HG03135 (cell line): ENCODE results near the gene PSME3.
"Not testable (repeated sequence)": the region's sequence is repeated elsewhere in the genome, so short reads cannot be mapped to it uniquely, and the experiment has no call there.

Source experiments
- ATAC-seq: cut with Tn5 transposase; IDR thresholded peaks from one replicate; pipeline ENCODE4 v1.9.1; 2021; ENCODE audit warnings: mild to moderate bottlenecking, moderate library complexity; ENCODE audit not compliant: unreplicated experiment

Gene PSME3

DNA sequence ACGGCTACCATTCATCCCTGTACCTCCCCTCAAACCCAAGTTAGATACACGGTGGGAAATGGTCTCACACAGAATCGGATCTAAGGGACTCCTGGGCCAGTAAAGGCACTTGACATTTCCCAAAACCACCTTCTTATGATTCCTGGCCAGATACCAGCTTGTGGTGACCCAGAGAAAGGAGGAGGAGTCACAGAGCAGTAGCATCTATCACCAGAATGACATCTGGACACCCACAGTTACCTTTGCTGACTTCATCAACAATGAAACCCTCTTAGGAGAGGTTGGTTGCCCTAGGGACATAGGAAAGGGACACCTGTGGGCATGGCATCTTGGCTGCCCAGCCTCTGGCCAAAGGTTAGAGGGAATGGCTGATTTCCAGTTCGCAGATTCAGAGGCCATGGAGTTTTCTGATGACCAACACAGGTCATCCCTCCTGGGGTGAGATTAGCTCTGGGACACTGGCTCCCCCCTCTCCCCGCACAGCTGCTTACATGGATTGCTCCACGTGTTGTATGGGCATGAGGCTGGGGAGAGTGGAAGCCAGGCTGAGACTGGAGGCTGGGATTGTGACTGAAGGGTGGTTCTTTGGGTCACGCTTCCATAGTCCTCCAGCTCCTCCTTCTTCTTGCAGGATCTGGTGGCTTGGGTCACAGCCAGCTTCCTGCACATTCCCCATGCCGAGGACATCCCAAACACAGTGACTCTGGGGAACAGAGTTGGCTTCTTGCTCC, 16.4 kb downstream of the PSME3 start:
- ATAC-seq = no peak

DNA sequence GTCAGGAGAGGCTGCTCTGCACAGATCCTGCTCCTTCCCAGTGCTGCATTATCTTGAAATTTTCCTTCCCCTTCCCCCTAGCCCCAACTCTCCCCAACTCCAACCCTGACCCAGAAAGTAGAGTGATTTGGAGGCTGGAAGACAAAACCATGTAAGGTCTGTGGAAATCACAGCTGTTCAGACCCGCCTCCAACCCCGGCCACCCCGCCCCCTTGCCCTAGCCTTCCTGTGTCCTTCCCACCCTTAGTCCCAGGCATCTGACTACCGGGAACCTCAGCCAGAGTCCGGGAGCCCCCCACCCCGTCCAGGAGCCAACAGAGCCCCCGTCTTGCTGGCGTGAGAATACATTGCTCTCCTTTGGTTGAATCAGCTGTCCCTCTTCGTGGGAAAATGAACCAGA, 17.8 kb downstream of the PSME3 start, which contains the start of gene AOC3:
Gene AOC3 (plus strand): TSS at position 246 of the 400 bp plus-strand sequence. CDS start 145 bp downstream, at position 391.
- ATAC-seq = no peak

DNA sequence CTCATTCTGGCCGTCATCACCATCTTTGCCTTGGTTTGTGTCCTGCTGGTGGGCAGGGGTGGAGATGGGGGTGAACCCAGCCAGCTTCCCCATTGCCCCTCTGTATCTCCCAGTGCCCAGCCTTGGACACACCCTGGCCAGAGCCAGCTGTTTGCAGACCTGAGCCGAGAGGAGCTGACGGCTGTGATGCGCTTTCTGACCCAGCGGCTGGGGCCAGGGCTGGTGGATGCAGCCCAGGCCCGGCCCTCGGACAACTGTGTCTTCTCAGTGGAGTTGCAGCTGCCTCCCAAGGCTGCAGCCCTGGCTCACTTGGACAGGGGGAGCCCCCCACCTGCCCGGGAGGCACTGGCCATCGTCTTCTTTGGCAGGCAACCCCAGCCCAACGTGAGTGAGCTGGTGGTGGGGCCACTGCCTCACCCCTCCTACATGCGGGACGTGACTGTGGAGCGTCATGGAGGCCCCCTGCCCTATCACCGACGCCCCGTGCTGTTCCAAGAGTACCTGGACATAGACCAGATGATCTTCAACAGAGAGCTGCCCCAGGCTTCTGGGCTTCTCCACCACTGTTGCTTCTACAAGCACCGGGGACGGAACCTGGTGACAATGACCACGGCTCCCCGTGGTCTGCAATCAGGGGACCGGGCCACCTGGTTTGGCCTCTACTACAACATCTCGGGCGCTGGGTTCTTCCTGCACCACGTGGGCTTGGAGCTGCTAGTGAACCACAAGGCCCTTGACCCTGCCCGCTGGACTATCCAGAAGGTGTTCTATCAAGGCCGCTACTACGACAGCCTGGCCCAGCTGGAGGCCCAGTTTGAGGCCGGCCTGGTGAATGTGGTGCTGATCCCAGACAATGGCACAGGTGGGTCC, 18.4 kb downstream of the PSME3 start:
- not testable (repeated sequence) for ATAC-seq

DNA sequence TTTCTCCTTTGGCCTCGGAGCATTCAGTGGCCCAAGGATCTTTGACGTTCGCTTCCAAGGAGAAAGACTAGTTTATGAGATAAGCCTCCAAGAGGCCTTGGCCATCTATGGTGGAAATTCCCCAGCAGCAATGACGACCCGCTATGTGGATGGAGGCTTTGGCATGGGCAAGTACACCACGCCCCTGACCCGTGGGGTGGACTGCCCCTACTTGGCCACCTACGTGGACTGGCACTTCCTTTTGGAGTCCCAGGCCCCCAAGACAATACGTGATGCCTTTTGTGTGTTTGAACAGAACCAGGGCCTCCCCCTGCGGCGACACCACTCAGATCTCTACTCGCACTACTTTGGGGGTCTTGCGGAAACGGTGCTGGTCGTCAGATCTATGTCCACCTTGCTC, 19.2 kb downstream of the PSME3 start:
- ATAC-seq = no peak

DNA sequence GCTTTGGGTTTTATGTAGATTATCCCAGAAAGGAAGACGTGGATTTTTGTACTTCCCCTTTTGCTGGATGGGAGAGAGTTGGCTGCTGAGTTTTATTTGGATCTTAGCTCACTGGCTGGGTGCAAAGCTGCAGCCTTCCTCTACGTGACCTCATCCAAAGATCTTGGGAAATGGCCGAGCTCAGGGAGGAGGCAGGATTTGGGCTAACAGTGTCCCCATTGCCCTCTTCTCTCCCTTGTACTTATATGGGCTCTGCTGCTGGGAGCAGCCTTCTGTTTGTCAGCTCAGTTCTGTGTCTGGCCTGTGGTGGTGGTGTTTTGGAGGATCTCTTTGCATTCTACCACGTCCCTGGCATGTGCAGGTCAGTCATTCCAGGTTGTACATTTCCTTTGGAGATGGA, 19.8 kb downstream of the PSME3 start:
- no peak for ATAC-seq

DNA sequence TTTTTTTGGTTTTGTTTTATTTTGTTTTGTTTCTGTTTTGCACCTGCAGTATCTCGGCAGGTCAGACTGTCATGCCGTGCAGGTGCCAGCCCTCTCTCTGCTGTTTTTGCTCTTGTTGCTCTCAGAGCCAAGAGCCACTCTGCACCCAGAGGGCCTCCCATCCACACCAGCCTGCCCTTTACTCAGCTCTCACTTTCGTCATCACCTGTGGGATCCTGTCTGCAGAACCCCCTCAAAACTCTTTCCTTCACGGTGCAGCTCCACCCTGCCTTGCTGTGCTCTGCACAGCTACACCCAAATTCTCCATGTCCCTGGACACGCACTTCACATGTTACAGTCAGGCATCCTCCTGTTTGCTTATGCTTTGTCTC, 20.4 kb downstream of the PSME3 start:
- ATAC-seq = no peak

DNA sequence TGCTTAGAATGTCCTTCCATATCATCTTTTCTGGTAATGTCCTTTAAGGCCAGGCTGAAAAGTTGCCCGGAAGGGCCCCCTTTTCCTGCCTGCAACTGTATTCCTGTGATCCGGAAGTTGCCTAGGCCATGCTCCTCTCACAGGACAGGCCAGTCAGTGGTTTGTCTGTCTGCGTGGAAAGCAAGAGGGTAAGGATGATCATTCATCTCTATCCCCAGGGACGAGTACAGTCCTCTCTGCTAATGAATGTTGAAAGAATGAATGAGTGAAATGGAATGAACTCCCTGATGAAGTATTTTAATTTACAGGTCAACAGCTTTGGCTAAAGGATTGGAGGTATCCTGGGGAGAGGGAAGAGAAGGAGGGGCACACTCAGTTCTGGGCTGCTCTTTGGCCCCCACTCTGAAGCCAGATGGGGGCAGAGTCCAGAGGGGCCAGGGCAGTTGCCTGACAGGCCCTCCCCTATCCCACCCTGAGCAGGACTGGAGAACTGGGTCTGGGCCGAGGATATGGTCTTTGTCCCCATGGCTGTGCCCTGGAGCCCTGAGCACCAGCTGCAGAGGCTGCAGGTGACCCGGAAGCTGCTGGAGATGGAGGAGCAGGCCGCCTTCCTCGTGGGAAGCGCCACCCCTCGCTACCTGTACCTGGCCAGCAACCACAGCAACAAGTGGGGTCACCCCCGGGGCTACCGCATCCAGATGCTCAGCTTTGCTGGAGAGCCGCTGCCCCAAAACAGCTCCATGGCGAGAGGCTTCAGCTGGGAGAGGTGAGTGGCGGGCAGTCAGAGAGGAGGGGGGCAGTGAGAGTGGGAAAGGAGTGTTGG, 21.0 kb downstream of the PSME3 start:
- no peak for ATAC-seq

DNA sequence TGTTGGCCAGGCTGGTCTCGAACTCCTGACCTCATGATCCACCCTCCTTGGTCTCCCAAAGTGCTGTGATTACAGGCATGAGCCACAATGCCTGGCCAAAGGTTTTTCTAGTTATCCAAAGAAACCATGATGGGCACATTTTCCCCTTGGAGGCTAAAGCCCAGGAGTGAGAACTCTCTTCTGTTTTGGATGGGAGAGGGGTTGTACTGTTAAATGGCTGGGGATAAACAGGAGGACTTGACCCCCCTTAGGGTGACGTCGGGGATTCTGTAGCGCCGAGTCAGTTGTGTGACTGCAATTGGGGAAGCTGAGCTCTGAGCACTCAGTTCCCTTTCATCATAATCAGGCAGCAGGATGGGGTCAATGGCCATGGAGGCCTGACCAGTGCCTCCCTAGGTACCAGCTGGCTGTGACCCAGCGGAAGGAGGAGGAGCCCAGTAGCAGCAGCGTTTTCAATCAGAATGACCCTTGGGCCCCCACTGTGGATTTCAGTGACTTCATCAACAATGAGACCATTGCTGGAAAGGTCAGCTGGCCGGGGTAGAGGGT, 21.9 kb downstream of the PSME3 start:
- no peak for ATAC-seq

DNA sequence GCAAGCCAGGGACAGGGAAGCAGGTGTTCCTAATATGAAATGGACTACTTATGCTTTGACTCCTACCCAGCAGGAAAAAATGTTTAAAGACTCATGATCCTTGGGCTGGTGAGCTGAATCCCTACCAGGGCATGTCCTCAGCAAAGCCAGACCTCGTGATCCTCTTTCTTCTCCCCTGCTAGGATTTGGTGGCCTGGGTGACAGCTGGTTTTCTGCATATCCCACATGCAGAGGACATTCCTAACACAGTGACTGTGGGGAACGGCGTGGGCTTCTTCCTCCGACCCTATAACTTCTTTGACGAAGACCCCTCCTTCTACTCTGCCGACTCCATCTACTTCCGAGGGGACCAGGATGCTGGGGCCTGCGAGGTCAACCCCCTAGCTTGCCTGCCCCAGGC, 22.9 kb downstream of the PSME3 start:
- not testable (repeated sequence) for ATAC-seq

DNA sequence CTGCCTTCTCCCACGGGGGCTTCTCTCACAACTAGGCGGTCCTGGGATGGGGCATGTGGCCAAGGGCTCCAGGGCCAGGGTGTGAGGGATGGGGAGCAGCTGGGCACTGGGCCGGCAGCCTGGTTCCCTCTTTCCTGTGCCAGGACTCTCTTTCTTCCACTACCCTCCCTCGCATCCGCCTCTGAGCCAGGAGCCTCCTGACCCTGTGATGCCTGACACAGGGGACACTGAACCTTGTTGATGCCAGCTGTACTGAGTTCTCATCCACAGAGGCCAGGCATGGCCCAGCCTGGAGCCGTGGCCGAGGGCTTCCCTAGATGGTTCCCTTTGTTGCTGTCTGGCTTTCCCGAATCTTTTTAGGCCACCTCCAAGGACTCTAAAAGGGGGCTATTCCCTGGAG, 23.3 kb downstream of the PSME3 start:
- ATAC-seq = not testable (repeated sequence)

DNA sequence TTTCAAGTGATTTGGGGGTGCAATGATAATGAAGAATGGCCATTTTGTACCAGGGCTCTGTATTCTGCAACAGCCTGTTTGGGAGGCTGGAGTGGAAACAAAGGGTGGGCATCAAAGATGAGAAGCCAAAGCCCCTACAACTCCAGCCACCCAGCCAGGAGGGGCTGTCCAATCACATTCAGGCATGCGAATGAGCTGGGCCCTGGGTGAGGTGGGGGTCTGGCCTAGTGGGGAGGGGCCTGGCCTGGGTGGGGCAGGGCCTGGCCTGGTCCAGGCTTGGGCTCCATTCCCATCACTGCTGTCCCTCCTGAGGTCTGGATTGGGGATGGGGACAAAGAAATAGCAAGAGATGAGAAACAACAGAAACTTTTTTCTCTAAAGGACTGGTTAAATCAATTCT, 24.2 kb downstream of the PSME3 start:
- ATAC-seq = no peak

DNA sequence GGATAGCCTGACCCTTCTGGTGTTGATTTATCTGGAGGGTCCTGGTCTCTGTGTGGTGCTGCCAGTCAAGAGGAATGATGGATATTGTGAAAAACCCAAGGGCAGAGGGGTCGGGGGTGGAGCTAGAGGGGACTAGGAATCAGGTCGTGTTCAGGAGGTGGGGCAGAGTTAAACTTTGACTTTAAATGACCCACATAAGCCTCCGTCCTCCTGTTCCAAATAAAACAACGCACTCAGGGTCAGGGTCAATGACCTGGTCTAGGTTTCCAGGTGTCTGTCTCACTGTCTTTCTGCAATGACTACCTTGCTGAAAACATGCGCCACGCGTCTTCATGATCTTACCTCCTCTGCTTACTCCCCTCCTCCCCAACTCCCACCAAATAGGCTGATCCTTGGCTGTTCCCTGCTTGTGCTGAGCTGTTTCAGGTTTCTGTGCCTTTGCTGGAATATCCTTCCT, 32.5 kb downstream of the PSME3 start:
- ATAC-seq = no peak

DNA sequence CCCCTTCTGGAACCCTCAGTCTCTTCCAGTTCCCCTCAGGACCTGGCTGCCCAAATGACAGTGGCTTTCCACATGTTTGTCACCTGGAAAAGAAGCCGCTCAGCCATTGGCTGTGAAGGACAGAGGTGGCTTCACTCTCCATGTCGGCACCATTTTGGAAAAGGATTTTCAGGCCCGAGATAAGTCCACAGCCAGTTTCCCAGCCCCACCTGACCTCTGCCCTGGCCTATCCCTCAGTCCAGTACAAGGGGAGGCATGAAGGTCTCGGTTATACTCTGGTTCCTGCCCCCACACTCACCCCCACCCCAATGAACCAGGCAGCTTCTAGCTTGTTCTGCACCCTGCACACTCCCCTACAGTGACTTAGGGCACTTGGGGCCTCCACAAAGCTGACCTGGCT, 33.0 kb downstream of the PSME3 start:
- ATAC-seq = no peak

DNA sequence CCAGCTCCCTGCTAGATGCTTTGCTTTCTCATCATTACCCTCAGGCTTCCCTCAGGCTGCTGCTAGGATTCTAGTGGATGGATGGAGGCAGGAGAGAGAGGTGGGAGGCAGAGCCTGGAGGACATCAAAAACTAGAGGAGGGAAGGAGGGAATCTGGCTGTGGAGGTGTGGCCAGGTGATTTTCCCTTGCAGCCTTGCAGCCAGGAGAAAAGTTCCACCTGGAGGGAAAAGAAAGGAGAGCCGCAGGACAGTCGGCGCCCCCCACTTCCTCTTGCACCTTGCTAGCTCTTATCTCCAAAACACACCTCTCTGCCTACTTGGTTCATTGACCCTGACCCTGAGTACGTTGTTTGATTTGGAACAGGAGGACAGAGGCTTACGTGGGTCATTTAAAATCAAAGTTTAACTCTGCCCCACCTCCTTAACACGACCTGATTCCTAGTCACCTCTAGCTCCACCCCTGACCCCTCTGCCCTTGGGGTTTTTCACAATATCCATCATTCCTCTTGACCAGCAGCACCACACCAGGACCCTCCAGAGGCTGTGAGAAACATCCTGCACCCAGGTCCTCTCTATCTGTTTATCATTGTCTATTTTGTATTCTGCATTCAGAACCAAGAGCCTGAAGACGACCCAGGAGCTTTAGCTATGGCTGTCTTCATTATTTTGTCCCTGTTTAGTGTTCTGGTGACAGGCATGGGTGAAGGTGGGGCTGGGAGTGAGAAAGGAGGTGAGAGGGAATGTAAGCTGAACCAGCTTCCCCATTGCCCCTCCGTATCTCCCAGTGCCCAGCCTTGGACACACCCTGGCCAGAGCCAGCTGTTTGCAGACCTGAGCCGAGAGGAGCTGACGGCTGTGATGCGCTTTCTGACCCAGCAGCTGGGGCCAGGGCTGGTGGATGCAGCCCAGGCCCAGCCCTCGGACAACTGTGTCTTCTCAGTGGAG, 33.7 kb downstream of the PSME3 start:
- no peak for ATAC-seq

DNA sequence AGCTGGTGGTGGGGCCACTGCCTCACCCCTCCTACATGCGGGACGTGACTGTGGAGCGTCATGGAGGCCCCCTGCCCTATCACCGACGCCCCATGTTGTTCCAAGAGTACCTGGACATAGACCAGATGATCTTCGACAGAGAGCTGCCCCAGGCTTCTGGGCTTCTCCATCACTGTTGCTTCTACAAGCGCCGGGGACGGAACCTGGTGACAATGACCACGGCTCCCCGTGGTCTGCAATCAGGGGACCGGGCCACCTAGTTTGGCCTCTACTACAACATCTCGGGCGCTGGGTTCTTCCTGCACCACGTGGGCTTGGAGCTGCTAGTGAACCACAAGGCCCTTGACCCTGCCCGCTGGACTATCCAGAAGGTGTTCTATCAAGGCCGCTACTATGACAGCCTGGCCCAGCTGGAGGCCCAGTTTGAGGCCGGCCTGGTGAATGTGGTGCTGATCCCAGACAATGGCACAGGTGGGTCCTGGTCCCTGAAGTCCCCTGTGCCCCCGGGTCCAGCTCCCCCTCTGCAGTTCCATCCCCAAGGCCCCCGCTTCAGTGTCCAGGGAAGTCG, 34.6 kb downstream of the PSME3 start:
- ATAC-seq = not testable (repeated sequence)

DNA sequence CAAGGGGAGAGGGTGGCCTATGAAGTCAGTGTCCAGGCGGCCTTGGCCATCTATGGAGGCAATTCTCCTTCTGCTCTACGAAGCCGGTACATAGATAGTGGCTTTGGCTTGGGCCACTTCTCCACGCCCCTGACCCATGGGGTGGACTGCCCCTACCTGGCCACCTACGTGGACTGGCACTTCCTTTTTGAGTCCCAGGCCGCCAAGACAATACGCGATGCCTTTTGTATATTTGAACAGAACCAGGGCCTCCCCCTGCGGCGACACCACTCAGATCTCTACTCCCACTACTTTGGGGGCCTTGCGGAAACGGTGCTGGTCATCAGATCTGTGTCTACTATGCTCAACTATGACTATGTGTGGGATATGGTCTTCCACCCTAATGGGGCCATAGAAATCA, 35.1 kb downstream of the PSME3 start:
- no peak for ATAC-seq

DNA sequence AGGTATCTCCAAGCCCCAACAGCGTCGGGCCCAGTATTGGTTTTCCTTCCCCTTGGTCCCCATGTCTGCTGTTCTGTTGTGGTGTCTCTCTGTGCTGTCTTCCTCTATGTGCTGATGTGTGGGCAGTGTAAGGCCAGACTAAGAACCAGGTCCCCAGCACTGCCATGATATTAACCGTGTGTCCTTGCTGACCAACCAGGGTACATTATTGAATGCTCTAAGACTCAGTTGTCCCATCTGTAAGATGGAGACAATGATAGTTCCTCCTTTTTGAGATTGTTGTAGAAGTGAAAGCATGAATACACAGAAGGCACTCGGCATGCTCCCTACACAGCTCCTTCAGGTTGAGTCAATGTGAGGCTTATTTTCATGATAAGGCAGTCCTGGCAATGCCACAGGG, 38.5 kb downstream of the PSME3 start:
- no peak for ATAC-seq

DNA sequence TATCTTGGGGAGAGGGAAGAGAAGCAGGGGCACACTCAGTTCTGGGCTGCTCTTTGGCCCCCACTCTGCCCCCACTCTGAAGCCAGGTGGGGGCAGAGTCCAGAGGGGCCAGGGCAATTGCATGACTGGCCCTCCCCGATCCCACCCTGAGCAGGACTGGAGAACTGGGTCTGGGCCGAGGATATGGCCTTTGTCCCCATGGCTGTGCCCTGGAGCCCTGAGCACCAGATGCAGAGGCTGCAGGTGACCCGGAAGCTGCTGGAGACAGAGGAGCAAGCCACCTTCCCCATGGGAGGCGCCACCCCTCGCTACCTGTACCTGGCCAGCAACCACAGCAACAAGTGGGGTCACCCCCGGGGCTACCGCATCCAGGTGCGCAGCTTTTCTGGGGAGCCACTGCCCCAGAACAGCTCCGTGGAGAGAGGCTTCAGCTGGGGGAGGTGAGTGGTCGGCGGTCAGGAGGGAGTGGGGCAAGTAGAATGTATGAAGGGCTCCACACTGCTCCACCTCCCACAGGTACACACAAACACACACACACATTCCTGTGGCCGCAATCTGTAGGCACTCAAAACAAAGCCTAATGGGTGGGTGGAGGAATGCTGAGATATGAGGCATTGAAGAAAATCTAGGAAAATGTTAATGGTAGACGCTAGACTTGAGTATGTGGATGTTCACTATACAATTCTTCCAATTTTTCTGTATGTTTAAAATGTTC, 39.2 kb downstream of the PSME3 start:
- no peak for ATAC-seq

DNA sequence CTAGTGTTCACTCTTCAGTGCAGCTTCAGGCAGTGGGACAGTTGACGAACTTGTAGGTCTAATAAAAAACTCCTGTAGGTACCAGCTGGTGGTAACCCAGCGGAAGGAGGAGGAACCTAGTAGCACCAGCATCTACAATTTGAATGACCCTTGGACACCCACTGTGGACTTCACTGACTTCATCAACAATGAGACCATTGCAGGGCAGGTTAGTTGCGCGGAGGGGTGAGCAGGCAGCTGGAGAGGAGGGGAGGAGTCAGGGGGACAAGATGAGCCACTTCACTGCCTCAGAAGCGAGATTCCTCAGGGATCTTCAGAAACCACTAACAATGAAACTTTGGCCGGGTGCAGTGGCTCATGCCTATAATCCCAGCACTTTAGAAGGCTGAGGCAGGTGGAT, 40.1 kb downstream of the PSME3 start:
- no peak for ATAC-seq
